K562 (cell line): ENCODE results near the gene NDUFAB1. TPM values are rescaled to one million over a fixed set of nuclear protein-coding genes. Genes with fewer than 3 reads are reported as not detected.

Source experiments
- ARID1B ChIP-seq: fragments of 450-650 bp; IDR thresholded peaks from 2 replicates; pipeline ENCODE4 v1.6.1; 2016; ENCODE audit warnings: antibody characterized with exemption, mild to moderate bottlenecking, inconsistent platforms
- ATF1 ChIP-seq, 2 experiments: fragments of 450-650 bp in 1 of 2; IDR thresholded peaks; 2 replicates each; pipeline ENCODE4 v1.6.1; 2016; ENCODE audit warnings: missing compliant biosample characterization in 1 of 2, missing genetic modification characterization in 1 of 2
- COPS2 ChIP-seq: fragments of 450-650 bp; conservative IDR thresholded peaks from 2 replicates; pipeline ENCODE4 v1.6.1; 2016; ENCODE audit warnings: mild to moderate bottlenecking, moderate library complexity
- ELF1 ChIP-seq: fragments of 200-800 bp; sonication (Bioruptor generic); IDR thresholded peaks from 2 replicates; pipeline ENCODE4 v1.6.1; 2016; ENCODE audit warnings: missing genetic modification characterization, missing compliant biosample characterization
- FOXJ2 ChIP-seq: fragments of 200-800 bp; sonication (Bioruptor generic); IDR thresholded peaks from 2 replicates; pipeline ENCODE4 v1.6.1; 2016; ENCODE audit warnings: missing genetic modification characterization, missing compliant biosample characterization
- GTF2E2 ChIP-seq: fragments of 200-800 bp; sonication (Bioruptor generic); IDR thresholded peaks from 2 replicates; pipeline ENCODE4 v1.6.1; 2016; ENCODE audit warnings: missing genetic modification characterization, missing compliant biosample characterization
- HDAC1 ChIP-seq, 2 experiments: fragments of 450-650 bp; IDR thresholded peaks; 2 replicates each; pipeline ENCODE4 v1.6.1; 2016 to 2017; ENCODE audit warnings: inconsistent platforms in 1 of 2, mild to moderate bottlenecking in 1 of 2, moderate library complexity in 1 of 2
- HNRNPH1 ChIP-seq: fragments of 200-400 bp; formaldehyde crosslinking; optimal IDR thresholded peaks from 2 replicates; pipeline ENCODE3; 2017; ENCODE audit warnings: low read depth, mild to moderate bottlenecking, low read length, moderate library complexity
- LARP7 ChIP-seq: fragments of 450-650 bp; IDR thresholded peaks from 2 replicates; pipeline ENCODE4 v1.6.1; 2016
- REST ChIP-seq, 2 experiments: fragments of 450-650 bp; formaldehyde crosslinking in 1 of 2; IDR thresholded peaks; 2 replicates each; pipeline versions ENCODE4 v1.4.0 to v1.6.1; 2014 to 2020; ENCODE audit warnings: mild to moderate bottlenecking in 2 of 2, borderline replicate concordance in 1 of 2, low read depth in 1 of 2
- SREBF1 ChIP-seq: fragments of 150-350 bp; IDR thresholded peaks from 2 replicates; pipeline ENCODE4 v1.6.1; 2014; ENCODE audit warnings: antibody characterized with exemption, low read depth, low read length, borderline replicate concordance
- ZKSCAN8 ChIP-seq: fragments of 200-800 bp; sonication (Bioruptor generic); IDR thresholded peaks from 2 replicates; pipeline ENCODE4 v1.6.1; 2016; ENCODE audit warnings: missing genetic modification characterization, missing compliant biosample characterization
- ZNF282 ChIP-seq: sonication (generic); formaldehyde crosslinking; IDR thresholded peaks from 2 replicates; pipeline ENCODE4 v1.8.1; 2023; ENCODE audit warnings: missing genetic modification reagents
- ZNF41 ChIP-seq: fragments of 250-450 bp; sonication (Bioruptor Pico); conservative IDR thresholded peaks from 2 replicates; pipeline ENCODE4 v1.4.0; 2020; ENCODE audit warnings: mild to moderate bottlenecking
- ZNF561 ChIP-seq: fragments of 450-650 bp; formaldehyde crosslinking; conservative IDR thresholded peaks from 2 replicates; pipeline ENCODE4 v1.4.0; 2020; ENCODE audit warnings: mild to moderate bottlenecking, moderate library complexity
- polyA plus RNA-seq, 8 experiments: library from polyadenylated mRNA; depleted of rRNA in 4 of 8; stranded (reverse) in 5 of 8; unstranded in 3 of 8; fragments of >200 nt; fragmentation: Nextera tagmentation in 2 of 8; fragmentation: Illumina TruSeq in 1 of 8; extraction: Ambion mirVana in 2 of 8; extraction: Trizol in 1 of 8; gene quantifications; 2 replicates each; pipeline versions ENCODE4 v1.2.1 to v1.2.3, GENCODE V29; 2011 to 2014; ENCODE audit warnings: inconsistent platforms in 1 of 8, missing spikeins in 1 of 8
- total RNA-seq, 7 experiments: library from RNA; depleted of rRNA in 6 of 7; stranded (reverse); fragments of >200 nt in 6 of 7; fragmentation: Illumina TruSeq in 2 of 7; extraction: Trizol in 2 of 7; gene quantifications; 2 replicates each; pipeline versions ENCODE4 v1.2.1 to v1.2.3, GENCODE V29; 2011 to 2021; ENCODE audit warnings: low replicate concordance in 1 of 7
- TF ChIP-seq, protein P1 (sequence below), 2 experiments: fragments of 450-650 bp; conservative IDR thresholded peaks; 2 replicates each; pipeline ENCODE4 v1.6.1; 2017; ENCODE audit warnings: mild to moderate bottlenecking in 2 of 2, moderate library complexity in 2 of 2
- TF ChIP-seq, protein P2 (sequence below), 2 experiments: fragments of 450-650 bp in 1 of 2; sonication (generic) in 1 of 2; formaldehyde crosslinking; conservative IDR thresholded peaks; 2 replicates each; pipeline versions ENCODE4 v1.4.0 to v1.8.1; 2020 to 2022; ENCODE audit warnings: mild to moderate bottlenecking in 1 of 2, missing genetic modification reagents in 1 of 2

Gene NDUFAB1
- total and polyA plus RNA-seq, 9 of the 15 experiments (the other 6 are each of a cell fraction or from before 2014, with no cell fraction given): 123 to 481 (median 238) TPM

GRCh38 chr16:23640931-23641765 is 45.0 kb upstream of the NDUFAB1 start, which contains the start of the genes DCTN5 and PALB2 (continued):
- TF ChIP-seq, protein P1, sequence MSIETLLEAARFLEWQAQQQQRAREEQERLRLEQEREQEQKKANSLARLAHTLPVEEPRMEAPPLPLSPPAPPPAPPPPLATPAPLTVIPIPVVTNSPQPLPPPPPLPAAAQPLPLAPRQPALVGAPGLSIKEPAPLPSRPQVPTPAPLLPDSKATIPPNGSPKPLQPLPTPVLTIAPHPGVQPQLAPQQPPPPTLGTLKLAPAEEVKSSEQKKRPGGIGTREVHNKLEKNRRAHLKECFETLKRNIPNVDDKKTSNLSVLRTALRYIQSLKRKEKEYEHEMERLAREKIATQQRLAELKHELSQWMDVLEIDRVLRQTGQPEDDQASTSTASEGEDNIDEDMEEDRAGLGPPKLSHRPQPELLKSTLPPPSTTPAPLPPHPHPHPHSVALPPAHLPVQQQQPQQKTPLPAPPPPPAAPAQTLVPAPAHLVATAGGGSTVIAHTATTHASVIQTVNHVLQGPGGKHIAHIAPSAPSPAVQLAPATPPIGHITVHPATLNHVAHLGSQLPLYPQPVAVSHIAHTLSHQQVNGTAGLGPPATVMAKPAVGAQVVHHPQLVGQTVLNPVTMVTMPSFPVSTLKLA (conservative IDR thresholded peaks at IDR 0.05): peak; percentile 95 to 98
- TF ChIP-seq GTF2E2: peak; percentile 62; the same call in 1 of the 2 replicates
- no peak for TF ChIP-seq ZKSCAN8 (CRISPR knock-in tag)
- TF ChIP-seq ZNF41: 0 out of 2 replicates have a peak, but pooled peaks have one; percentile 39
- TF ChIP-seq HDAC1 (IDR thresholded peaks at IDR 0.05): peak in 1 of 2 experiments; percentile 92; a peak in 1 of 4 replicates
- peak; percentile 88; the same call in 1 of the 2 replicates for TF ChIP-seq ZNF282 (CRISPR knock-in tag)
- no peak for TF ChIP-seq LARP7
- TF ChIP-seq ZNF561: no peak
- TF ChIP-seq ATF1 (CRISPR knock-in tag; IDR thresholded peaks at IDR 0.05): no peak
- TF ChIP-seq ATF1 (tag; IDR thresholded peaks at IDR 0.05): peak; percentile 79
- TF ChIP-seq SREBF1: no peak
- TF ChIP-seq ARID1B: 0 out of 2 replicates have a peak, but pooled peaks have one; percentile 14
- TF ChIP-seq, protein P2, sequence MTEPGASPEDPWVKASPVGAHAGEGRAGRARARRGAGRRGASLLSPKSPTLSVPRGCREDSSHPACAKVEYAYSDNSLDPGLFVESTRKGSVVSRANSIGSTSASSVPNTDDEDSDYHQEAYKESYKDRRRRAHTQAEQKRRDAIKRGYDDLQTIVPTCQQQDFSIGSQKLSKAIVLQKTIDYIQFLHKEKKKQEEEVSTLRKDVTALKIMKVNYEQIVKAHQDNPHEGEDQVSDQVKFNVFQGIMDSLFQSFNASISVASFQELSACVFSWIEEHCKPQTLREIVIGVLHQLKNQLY (CRISPR knock-in tag; conservative IDR thresholded peaks at IDR 0.05): no peak
- no peak for TF ChIP-seq FOXJ2 (tag)
- TF ChIP-seq HNRNPH1: no peak
- peak; percentile 95 for TF ChIP-seq ELF1 (tag)
- TF ChIP-seq REST (IDR thresholded peaks at IDR 0.05; ENCODE audit: borderline replicate concordance): peak; percentile 99
- TF ChIP-seq REST (CRISPR knock-in tag; IDR thresholded peaks at IDR 0.05; ENCODE audit: low read depth): 0 out of 2 replicates have a peak, but pooled peaks have one; percentile 36
- no peak for TF ChIP-seq COPS2
